Hepatocyte (in vitro differentiated cells): ENCODE data around the gene TMEM131.

Experiments used
- EZH2 ChIP-seq: fragments of 200-600 bp; sonication (generic); IDR thresholded peaks from 2 replicates; pipeline ENCODE4 v1.6.1; 2016; ENCODE audit warnings: antibody characterized with exemption, mild to moderate bottlenecking, borderline replicate concordance
- EZH2phosphoT487 ChIP-seq: fragments of 200-600 bp; sonication (generic); IDR thresholded peaks from one replicate; pipeline ENCODE4 v1.6.1; 2018; ENCODE audit warnings: antibody characterized with exemption, mild to moderate bottlenecking, low read depth, moderate library complexity; ENCODE audit not compliant: unreplicated experiment, severe bottlenecking
- TF ChIP-seq, protein P1 (sequence below): fragments of 200-600 bp; sonication (generic); IDR thresholded peaks from 2 replicates; pipeline ENCODE4 v1.5.1; 2016; ENCODE audit warnings: antibody characterized with exemption, mild to moderate bottlenecking; ENCODE audit not compliant: poor library complexity

GRCh38 chr2:98029718-98030222 is 34.0 kb upstream of the TMEM131 start:
- TF ChIP-seq EZH2 (no peak), EZH2phosphoT487 (no peak)
- TF ChIP-seq, protein P1, sequence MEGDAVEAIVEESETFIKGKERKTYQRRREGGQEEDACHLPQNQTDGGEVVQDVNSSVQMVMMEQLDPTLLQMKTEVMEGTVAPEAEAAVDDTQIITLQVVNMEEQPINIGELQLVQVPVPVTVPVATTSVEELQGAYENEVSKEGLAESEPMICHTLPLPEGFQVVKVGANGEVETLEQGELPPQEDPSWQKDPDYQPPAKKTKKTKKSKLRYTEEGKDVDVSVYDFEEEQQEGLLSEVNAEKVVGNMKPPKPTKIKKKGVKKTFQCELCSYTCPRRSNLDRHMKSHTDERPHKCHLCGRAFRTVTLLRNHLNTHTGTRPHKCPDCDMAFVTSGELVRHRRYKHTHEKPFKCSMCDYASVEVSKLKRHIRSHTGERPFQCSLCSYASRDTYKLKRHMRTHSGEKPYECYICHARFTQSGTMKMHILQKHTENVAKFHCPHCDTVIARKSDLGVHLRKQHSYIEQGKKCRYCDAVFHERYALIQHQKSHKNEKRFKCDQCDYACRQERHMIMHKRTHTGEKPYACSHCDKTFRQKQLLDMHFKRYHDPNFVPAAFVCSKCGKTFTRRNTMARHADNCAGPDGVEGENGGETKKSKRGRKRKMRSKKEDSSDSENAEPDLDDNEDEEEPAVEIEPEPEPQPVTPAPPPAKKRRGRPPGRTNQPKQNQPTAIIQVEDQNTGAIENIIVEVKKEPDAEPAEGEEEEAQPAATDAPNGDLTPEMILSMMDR: no peak
